AG09319 (cell line): ENCODE data around the gene HMGN2.

ENCODE experiments used
- DNase-seq: peaks from one replicate; pipeline ENCODE4 v3.0.0-alpha.2; 2010; ENCODE audit warnings: low read depth; ENCODE audit errors: extremely low read depth
- CTCF ChIP-seq: IDR thresholded peaks from 2 replicates; pipeline ENCODE4 v1.5.1; 2011; ENCODE audit warnings: low read depth, mild to moderate bottlenecking, inconsistent platforms, low read length, moderate library complexity

The HMGN2 gene

GRCh38 chr1:26470878-26471497, 1.3 kb upstream of the HMGN2 start:
- DNase-seq, result no peak
- no peak for TF ChIP-seq CTCF

- DNase-seq, result no peak
- no peak; the same call in 1 of the 2 replicates for TF ChIP-seq CTCF
Measured at GRCh38 chr1:26471498-26472319, 531 bp upstream of the HMGN2 start.

GRCh38 chr1:26472901-26473845, 933 bp downstream of the HMGN2 start:
- peak; percentile 87 for DNase-seq

GRCh38 chr1:26474818-26475217, 2.6 kb downstream of the HMGN2 start:
- no peak for TF ChIP-seq CTCF
- DNase-seq, result no peak

More at GRCh38 chr1:26472901-26473845, 933 bp downstream of the HMGN2 start:
- TF ChIP-seq CTCF, result no peak

GRCh38 chr1:26475989-26476388, 3.7 kb downstream of the HMGN2 start:
- no peak for TF ChIP-seq CTCF
- no peak for DNase-seq

- no peak for TF ChIP-seq CTCF
- no peak for DNase-seq
Measured at GRCh38 chr1:26476958-26477357, 4.7 kb downstream of the HMGN2 start.
